Activated T-helper 9 cell treated with anti-CD3 and anti-CD28 coated beads, Interleukin-2, amount 50 U/mL, for 16 hours (primary cell): Measurements from ENCODE around the gene HNRNPUL1.
"Not testable (repeated sequence)": the region's sequence is repeated elsewhere in the genome, so short reads cannot be mapped to it uniquely, and the experiment has no call there.

Source experiments
- DNase-seq: peaks from one replicate; pipeline ENCODE4 v3.0.0-alpha.2; 2020; ENCODE audit warnings: low read depth

HNRNPUL1 gene

DNA sequence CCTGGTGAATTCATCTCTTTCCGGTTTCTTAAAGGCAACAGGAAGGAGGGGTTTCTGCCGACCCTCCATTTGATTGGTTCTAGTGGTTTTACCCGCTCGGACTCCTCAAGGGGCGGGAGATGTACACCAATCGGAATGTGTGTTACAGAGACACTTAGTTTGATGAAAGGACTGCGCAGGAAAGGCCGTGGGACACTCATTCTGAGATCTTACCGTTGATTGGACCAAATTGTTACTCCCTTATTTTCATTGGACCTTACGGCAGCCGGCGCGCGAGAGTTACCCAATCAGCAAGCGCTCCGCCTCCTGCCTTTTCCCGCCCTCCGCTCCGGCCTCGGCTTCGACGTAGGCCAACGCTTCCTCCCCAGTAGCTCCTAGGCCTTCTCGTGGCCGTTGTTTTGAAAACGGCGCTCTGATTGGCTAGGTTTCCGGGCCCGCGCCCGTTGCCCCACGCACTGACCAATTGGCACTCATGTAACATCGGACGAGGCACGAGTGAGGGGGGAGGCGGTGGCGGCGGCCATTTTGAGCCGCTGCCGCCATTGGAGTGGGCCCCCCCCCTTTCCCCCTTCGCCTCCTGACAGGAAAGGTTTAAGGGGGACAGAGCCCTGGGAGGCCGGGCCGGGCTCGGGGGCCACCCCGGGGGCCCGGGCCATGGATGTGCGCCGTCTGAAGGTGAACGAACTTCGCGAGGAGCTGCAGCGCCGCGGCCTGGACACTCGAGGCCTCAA is at the start of gene HNRNPUL1:
Gene HNRNPUL1 (plus strand): TSS at position 523 of the 731 bp plus-strand sequence. CDS start 132 bp downstream, at position 655.
- DNase-seq = peak; percentile 98

DNA sequence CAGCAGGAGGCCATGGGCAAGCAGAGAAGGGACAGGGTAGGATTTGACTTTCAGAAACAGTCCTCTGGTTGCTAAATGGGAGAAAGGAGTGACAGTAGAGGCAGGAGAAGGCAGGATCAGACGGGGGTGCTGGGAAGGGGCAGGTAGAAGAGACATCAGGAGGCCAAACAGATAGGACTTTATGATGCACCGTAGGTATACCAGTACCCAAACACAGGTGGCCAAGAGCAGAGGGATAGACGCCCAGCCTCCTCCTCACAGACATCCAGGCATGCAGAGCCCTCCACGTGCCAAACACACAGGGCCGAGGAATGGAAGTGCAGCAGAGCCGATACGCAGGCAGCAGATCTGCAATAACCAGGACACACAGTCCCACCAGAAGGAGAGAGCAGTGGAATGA is 46.4 kb upstream of the HNRNPUL1 start:
- no peak for DNase-seq

DNA sequence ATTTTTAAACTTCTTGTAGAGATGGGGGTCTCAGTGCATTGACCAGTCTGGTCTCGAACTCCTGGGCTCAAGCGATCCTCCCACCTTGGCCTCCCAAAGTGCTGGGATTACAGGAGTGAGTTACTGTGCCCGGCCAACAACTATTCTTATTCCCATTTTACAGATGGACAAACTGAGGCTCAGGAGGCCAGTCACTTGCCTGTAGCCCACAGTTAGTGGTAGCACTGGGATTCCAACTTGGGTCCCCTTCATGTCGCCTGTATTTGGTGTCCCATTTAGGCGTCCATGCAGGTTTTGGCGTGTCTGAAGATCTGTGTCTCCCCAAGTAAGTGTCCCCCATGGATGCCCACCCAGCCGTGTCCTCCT is 45.9 kb upstream of the HNRNPUL1 start:
- no peak for DNase-seq

GRCh38 chr19:41218615-41219507 is 45.3 kb upstream of the HNRNPUL1 start, which contains the start of gene AXL:
TSS of gene AXL (plus strand) at chr19:41219223. CDS start at chr19:41219393, 170 bp downstream.
- DNase-seq = no peak

DNA sequence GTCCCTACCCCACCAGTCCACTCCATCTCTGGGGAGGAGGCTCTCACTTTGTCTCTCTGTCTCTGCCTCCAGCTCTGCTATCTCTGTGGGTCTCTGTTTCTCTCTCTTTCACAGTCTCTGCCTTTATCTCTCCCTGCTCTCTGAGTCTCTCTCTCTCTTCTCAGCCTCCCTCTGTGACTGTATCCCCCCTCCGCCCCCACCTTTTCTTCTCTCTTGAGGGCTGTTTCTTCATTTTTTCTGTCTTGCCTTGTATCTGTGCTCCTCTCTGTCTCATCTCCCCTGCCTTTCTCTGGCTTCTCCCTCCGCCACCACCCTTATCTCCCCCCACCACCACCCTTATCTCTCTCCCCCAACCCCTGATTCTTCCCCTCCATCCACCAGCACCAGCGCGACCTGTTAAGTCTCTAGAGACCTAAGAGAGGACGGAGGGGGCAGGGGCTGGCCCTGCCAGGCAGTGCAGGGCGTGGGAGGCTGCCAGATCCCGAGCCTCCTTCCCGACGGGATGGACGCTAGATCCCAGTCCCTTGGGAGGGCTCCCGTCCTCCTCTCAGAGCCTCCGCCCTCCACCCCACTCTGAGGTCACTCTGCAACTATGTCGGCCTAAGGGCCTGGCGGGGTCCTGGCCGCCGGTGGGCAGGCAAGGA is 44.1 kb upstream of the HNRNPUL1 start:
- no peak for DNase-seq

DNA sequence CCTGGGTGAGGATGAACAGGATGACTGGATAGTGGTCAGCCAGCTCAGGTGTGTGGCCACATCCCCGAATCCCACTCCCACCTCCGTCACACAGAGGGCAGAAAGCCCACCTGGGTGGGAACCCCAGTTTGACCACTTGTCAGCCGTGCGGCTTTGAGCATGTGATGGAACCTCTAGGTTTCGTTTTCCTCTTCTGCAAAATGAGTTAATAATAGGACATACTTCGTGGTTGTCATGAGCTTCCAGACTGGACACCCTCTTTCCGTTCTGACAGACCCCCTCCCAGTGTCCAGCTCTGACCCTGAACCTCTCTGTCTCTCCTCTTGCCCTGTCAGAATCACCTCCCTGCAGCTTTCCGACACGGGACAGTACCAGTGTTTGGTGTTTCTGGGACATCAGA is 43.4 kb upstream of the HNRNPUL1 start:
- DNase-seq = no peak

DNA sequence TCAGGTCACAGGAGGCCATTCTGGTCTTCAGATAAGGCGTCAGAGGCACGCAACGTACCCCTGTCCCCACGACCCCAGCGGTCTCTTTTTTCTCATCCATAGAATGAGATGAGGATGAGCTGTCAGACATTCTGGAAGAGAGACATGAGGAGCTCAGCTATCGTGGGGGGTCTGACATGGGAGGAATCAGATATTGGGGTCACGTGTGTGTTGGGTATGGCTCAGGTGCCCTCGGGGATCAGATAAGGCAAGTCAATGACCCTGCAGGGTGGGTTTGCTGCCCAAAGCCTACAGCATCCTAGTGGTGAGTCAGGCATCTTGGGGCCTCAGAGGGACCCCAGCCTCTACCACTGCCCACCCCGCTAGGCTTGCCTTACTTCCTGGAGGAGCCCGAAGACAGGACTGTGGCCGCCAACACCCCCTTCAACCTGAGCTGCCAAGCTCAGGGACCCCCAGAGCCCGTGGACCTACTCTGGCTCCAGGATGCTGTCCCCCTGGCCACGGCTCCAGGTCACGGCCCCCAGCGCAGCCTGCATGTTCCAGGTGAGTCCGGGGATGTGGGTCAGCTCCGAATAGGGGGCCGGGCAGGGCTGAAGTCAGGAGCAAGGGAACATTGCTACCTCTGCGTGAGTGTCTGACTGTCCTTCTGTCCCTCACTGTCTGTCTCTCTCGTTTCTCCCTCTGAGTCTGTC is 42.5 kb upstream of the HNRNPUL1 start:
- DNase-seq = no peak

- no peak for DNase-seq
Measured at GRCh38 chr19:41222240-41222639, 41.9 kb upstream of the HNRNPUL1 start.

GRCh38 chr19:41223431-41224234 is 40.5 kb upstream of the HNRNPUL1 start:
- no peak for DNase-seq

- DNase-seq = no peak
Measured at GRCh38 chr19:41224632-41225031, 39.5 kb upstream of the HNRNPUL1 start.

DNA sequence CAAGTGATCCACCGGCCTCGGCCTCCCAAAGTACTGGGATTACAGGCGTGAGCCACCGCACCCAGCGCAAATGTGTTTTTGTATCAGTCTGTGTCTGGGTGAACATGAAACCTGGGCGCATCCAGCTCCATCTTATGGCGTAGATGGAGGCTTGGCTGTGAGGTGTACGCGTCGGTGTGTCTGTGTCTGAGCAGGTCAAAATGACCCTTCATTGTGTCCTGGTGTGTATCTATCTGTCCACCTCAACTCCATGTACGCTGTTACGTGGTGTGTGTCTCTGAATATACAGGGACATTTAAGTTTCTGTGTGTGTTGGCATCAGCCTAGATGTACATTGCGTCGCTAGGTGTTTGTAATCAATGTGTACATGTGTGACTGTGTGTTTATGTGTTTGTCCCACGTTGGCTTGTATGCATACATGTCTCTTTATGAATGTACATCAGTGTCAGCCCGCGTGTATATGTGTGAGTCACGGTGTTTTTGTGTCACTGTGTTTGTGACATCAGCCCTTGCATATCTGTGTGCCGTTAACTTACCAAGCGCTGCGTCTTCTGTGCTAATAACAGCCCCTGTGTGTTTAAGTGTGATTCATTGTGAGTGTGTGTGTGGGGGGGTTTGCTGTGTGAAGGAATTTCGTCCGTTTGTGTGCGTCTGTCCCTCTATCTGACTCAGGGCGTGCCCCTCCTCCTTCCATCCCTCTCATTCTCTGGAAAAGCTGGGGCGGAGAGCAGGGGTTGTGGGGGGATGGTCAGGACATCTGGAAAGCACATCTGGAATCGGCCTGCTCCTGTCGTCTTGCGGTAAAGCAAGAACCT is 38.7 kb upstream of the HNRNPUL1 start:
- peak; percentile 30 for DNase-seq

- DNase-seq = peak; percentile 16
Measured at GRCh38 chr19:41226053-41226873, 37.9 kb upstream of the HNRNPUL1 start.

- no peak for DNase-seq
Measured at GRCh38 chr19:41226874-41227390, 37.2 kb upstream of the HNRNPUL1 start.

- no peak for DNase-seq
Measured at GRCh38 chr19:41228486-41228885, 35.7 kb upstream of the HNRNPUL1 start.

DNA sequence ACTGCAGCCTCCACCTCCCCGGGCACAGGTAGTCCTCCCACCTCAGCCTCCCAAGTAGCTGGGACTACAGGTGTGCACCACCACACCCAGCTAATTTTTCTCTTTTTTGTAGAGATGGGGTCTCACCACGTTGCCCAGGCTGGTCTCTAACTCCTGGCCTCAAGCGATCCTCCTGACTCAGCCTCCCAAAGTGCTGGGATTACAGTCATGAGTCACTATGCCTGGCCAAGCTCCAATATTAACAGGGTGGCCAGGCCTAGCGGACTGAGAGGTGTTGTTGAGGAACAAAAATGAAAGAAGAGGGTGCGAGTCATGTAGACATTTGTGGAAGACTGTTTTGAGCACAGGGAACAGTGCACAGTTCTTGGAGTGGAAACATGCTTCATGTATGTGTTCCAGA is 34.8 kb upstream of the HNRNPUL1 start:
- not testable (repeated sequence) for DNase-seq

- DNase-seq = no peak
Measured at GRCh38 chr19:41230067-41230857, 33.9 kb upstream of the HNRNPUL1 start.

GRCh38 chr19:41232686-41233085 is 31.5 kb upstream of the HNRNPUL1 start:
- no peak for DNase-seq

GRCh38 chr19:41233748-41234240 is 30.4 kb upstream of the HNRNPUL1 start:
- DNase-seq = no peak
